Esophagus muscularis mucosa (tissue), 4 donors: ENCODE data around the gene HCFC1R1.

Experiments used
- EP300 ChIP-seq: sonication (generic); formaldehyde crosslinking; IDR thresholded peaks from one replicate; pipeline ENCODE4 v1.6.1; 2017; ENCODE audit warnings: antibody characterized with exemption
- POLR2A ChIP-seq: fragments of 450-650 bp; IDR thresholded peaks from one replicate; pipeline ENCODE4 v1.6.1; 2017; ENCODE audit warnings: antibody characterized with exemption, moderate library complexity, mild to moderate bottlenecking, low read depth
- POLR2AphosphoS5 ChIP-seq, 2 donors: sonication (generic); formaldehyde crosslinking; IDR thresholded peaks; one replicate each; pipeline ENCODE4 v1.6.1; 2017; ENCODE audit warnings: antibody characterized with exemption in 2 of 2
- TF ChIP-seq, protein P1 (sequence below), 3 experiments: fragments of 200-600 bp in 2 of 3; fragments of 450-650 bp in 1 of 3; sonication (generic) in 2 of 3; IDR thresholded peaks; one replicate each; pipeline ENCODE4 v1.5.1; 2017 to 2019; ENCODE audit warnings: antibody characterized with exemption in 3 of 3, mild to moderate bottlenecking in 2 of 3, moderate library complexity in 1 of 3

DNA sequence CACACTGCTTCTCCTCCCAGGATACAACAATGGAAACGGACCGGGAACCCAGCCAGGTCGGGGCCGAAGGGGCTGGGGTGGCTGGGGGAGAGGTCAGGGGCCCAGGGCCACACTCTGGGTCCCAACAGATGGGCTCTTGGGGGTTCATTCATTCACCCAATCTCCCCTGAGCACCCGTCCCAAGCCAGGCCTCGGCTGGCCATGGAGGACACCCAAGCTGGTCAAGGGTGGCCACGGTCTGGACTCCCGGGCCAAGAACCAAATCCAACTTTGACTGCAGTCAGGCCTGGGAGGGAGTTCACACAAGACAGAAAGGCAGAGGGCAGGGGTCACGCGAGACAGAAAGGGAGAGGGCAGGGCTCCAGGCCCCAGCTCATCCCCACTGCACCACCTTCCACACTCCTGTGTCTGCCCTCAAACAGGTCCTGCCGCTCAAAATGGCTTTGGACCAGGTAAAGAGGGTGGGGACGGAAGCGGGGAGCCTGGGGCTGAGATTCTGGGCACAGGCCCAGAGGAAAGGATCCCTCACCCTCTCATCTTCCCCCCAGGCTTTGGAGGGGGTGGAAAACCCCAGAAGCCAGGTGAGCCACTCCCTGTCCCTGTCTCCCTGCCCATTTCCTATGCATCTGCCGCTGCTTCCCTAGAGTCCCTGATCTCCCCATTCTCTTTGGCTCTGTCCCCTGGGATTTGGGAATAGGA lies 31.2 kb downstream of the HCFC1R1 start:
- TF ChIP-seq, protein P1, sequence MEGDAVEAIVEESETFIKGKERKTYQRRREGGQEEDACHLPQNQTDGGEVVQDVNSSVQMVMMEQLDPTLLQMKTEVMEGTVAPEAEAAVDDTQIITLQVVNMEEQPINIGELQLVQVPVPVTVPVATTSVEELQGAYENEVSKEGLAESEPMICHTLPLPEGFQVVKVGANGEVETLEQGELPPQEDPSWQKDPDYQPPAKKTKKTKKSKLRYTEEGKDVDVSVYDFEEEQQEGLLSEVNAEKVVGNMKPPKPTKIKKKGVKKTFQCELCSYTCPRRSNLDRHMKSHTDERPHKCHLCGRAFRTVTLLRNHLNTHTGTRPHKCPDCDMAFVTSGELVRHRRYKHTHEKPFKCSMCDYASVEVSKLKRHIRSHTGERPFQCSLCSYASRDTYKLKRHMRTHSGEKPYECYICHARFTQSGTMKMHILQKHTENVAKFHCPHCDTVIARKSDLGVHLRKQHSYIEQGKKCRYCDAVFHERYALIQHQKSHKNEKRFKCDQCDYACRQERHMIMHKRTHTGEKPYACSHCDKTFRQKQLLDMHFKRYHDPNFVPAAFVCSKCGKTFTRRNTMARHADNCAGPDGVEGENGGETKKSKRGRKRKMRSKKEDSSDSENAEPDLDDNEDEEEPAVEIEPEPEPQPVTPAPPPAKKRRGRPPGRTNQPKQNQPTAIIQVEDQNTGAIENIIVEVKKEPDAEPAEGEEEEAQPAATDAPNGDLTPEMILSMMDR (IDR thresholded peaks at IDR 0.05), result no peak
- TF ChIP-seq POLR2A (no peak), POLR2AphosphoS5 (IDR thresholded peaks at IDR 0.05) (no peak), EP300 (no peak)
